Iris pigment epithelial cell (primary cell): ENCODE data around the gene ARHGAP35.
"Not testable (repeated sequence)": the region's sequence is repeated elsewhere in the genome, so short reads cannot be mapped to it uniquely, and the experiment has no call there.

Experiments
- DNase-seq: peaks from one replicate; pipeline ENCODE4 v3.0.0-alpha.2; 2011; ENCODE audit warnings: low read depth

The ARHGAP35 gene

GRCh38 chr19:46860846-46861690 lies at the start of gene ARHGAP35:
TSS of gene ARHGAP35 (plus strand) at chr19:46860997. CDS start at chr19:46918676, 57,679 bp downstream.
- no peak for DNase-seq

GRCh38 chr19:46812977-46813838 lies 47.6 kb upstream of the ARHGAP35 start:
- no peak for DNase-seq

- peak; percentile 70 for DNase-seq
Measured at GRCh38 chr19:46813839-46814358, 46.9 kb upstream of the ARHGAP35 start.

GRCh38 chr19:46815833-46816627 lies 44.8 kb upstream of the ARHGAP35 start:
- DNase-seq: no peak

GRCh38 chr19:46818812-46819211 lies 42.0 kb upstream of the ARHGAP35 start:
- peak; percentile 54 for DNase-seq

GRCh38 chr19:46821512-46822409 lies 39.0 kb upstream of the ARHGAP35 start:
- DNase-seq: no peak

- DNase-seq: not testable (repeated sequence)
Measured at GRCh38 chr19:46822410-46822787, 38.4 kb upstream of the ARHGAP35 start.

- no peak for DNase-seq
Measured at GRCh38 chr19:46823049-46823448, 37.7 kb upstream of the ARHGAP35 start.

GRCh38 chr19:46824890-46825730 lies 35.7 kb upstream of the ARHGAP35 start:
- no peak for DNase-seq

- no peak for DNase-seq
Measured at GRCh38 chr19:46825731-46826055, 35.1 kb upstream of the ARHGAP35 start.

GRCh38 chr19:46828484-46828883 lies 32.3 kb upstream of the ARHGAP35 start:
- no peak for DNase-seq

GRCh38 chr19:46830864-46831263 lies 29.9 kb upstream of the ARHGAP35 start:
- DNase-seq: no peak

- no peak for DNase-seq
Measured at GRCh38 chr19:46834121-46834520, 26.7 kb upstream of the ARHGAP35 start.

- no peak for DNase-seq
Measured at GRCh38 chr19:46834984-46835383, 25.8 kb upstream of the ARHGAP35 start.

- no peak for DNase-seq
Measured at GRCh38 chr19:46838160-46838559, 22.6 kb upstream of the ARHGAP35 start.

- DNase-seq: no peak
Measured at GRCh38 chr19:46839752-46840497, 20.9 kb upstream of the ARHGAP35 start.

- DNase-seq: peak; percentile 54
Measured at GRCh38 chr19:46840498-46840942, 20.3 kb upstream of the ARHGAP35 start.

GRCh38 chr19:46841458-46842083 lies 19.2 kb upstream of the ARHGAP35 start:
- peak; percentile 43 for DNase-seq

GRCh38 chr19:46842791-46843190 lies 18.0 kb upstream of the ARHGAP35 start:
- no peak for DNase-seq
